ENCODE results near the gene AGFG1.

The AGFG1 gene

GRCh38 chr2:227462972-227463931 lies 8.7 kb upstream of the AGFG1 start:
- no peak for DNase-seq

GRCh38 chr2:227464361-227464760 lies 7.6 kb upstream of the AGFG1 start:
- no peak for DNase-seq

GRCh38 chr2:227464851-227465250 lies 7.1 kb upstream of the AGFG1 start:
- no peak for DNase-seq

- no peak for DNase-seq
Observed at GRCh38 chr2:227466887-227467600, 4.9 kb upstream of the AGFG1 start.

- DNase-seq = no peak
Observed at GRCh38 chr2:227471412-227471811, 544 bp upstream of the AGFG1 start.

- DNase-seq = peak in 2 of 4 experiments; percentile 5 to 41
Observed at GRCh38 chr2:227472265-227473121, 537 bp downstream of the AGFG1 start.

GRCh38 chr2:227473122-227473461 lies 1.1 kb downstream of the AGFG1 start:
- no peak for DNase-seq

GRCh38 chr2:227473806-227474205 lies 1.9 kb downstream of the AGFG1 start:
- no peak for DNase-seq

GRCh38 chr2:227474410-227474809 lies 2.5 kb downstream of the AGFG1 start:
- no peak for DNase-seq

- no peak for DNase-seq
Observed at GRCh38 chr2:227477291-227477690, 5.3 kb downstream of the AGFG1 start.

- no peak for DNase-seq
Observed at GRCh38 chr2:227479865-227480475, 8.0 kb downstream of the AGFG1 start.

GRCh38 chr2:227480528-227480927 lies 8.6 kb downstream of the AGFG1 start:
- no peak for DNase-seq

GRCh38 chr2:227482638-227483340 lies 10.8 kb downstream of the AGFG1 start:
- no peak for DNase-seq

GRCh38 chr2:227485429-227485828 lies 13.5 kb downstream of the AGFG1 start:
- no peak for DNase-seq

- DNase-seq = no peak
Observed at GRCh38 chr2:227486688-227487087, 14.7 kb downstream of the AGFG1 start.

GRCh38 chr2:227488045-227488444 lies 16.1 kb downstream of the AGFG1 start:
- DNase-seq = no peak

- DNase-seq = no peak
Observed at GRCh38 chr2:227491386-227491785, 19.4 kb downstream of the AGFG1 start.

GRCh38 chr2:227493524-227493923 lies 21.6 kb downstream of the AGFG1 start:
- no peak for DNase-seq

GRCh38 chr2:227497158-227497557 lies 25.2 kb downstream of the AGFG1 start:
- DNase-seq = no peak

GRCh38 chr2:227499627-227500300 lies 27.8 kb downstream of the AGFG1 start:
- no peak for DNase-seq

GRCh38 chr2:227500301-227500630 lies 28.3 kb downstream of the AGFG1 start:
- DNase-seq = no peak

Measured in activated naive CD4-positive, alpha-beta T cell (primary cell).